ENCODE results near the gene NOX5.
"Not testable (repeated sequence)": the region's sequence is repeated elsewhere in the genome, so short reads cannot be mapped to it uniquely, and the experiment has no call there.

NOX5 gene

DNA sequence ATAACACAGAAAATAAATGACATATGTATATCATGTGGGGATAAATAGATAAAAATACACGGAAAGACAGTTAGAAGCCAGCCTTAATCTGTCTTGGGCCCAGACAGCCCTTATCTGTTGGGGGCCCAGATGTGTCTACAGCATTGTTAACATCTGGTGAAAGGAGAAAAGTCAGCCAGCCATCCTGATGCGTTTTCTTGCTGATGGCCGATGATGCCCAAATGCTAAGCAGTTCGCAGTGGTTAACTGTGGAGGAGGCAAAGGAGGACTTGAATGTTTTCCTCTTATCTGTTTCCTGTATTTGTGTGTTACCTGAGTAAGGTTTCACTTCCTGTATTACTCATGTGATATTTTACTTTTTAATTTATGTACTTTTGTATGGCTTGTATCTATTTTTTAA lies 46.2 kb downstream of the NOX5 start:
- DNase-seq, result no peak

DNA sequence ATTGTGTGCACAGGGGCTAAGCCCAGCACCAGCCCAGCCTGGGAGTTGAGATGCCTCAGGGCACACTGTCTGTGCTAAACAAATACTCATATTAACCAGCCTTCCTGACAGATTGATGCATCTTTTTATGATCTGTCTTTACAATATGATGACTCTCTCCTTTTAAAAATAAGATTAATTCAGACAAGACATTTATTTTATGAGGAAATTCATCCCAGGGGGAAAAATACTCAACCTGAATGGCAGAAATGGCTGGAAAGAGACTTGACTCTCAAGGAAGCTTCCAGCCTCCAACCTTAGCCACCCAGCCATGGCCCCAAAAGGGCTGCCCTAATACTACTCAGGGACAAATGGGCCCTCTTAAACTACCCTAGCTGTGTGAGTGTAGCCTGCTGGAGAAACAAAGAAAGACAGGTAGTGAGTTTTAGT lies 46.9 kb downstream of the NOX5 start:
- no peak for DNase-seq

DNA sequence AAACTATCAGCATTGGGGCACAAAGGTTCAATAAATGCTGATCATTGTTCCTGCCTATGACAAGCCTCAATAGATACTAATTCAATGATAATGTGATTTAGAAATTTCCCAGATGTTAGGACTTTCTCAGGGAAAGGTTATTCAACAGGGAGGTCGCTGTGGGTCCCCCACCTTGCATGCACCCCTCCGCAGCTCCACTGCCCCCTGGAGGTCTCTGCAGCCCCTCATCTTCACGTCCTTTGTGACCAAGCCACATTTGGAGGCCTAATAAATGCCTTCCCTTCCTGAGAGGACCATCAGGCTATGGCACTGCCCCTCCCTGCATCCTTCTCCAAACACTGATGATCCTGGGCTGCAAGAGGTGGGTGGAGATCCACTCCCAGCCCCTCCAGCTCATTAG lies 50.2 kb downstream of the NOX5 start:
- DNase-seq, result no peak

DNA sequence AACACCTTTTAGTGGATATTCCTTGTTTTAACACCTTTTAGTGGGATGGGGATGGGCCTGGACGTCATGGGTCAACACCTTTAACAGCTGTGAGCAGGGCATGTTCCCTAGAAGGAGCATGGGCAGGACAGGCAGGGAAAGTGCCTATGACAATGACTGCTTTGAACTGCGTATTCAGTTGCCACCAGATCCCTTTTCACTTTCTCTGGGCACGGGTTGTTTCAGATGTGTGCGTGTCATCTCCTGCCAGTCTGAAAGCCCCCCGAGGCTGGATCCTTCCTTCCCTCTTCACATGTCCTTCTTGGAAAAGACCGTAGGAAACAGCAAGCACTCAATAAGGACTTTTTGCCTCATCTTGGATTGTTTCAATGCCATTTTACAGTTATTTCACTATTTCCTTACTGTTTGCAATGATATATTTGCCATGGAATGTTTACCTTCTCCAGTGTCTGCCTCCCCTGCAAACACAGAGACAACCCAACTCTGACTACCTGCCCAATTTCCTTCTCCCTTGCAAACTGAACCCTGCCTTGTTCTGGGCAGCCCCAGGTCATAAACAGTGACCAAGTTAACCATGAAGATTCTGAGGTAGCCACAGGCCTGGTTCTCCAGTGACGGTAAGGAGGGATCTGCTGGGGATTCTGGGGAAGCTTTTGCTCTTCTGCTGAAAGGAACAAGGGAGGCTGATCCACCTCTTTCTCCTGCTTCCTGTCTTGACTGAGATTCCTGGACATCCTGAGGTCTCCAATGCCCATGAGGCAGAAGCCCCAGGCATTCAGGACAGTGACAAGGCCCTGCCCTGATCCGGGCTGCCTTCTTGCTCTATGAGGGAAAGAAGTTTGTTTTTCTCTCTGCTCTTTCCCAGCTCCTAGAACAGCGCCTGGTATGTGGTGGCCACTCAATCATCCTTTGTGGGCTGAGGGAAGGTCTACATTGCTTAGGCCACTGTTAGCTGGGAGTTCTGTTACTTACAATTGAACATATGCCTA lies 51.8 kb downstream of the NOX5 start:
- DNase-seq, result no peak

DNA sequence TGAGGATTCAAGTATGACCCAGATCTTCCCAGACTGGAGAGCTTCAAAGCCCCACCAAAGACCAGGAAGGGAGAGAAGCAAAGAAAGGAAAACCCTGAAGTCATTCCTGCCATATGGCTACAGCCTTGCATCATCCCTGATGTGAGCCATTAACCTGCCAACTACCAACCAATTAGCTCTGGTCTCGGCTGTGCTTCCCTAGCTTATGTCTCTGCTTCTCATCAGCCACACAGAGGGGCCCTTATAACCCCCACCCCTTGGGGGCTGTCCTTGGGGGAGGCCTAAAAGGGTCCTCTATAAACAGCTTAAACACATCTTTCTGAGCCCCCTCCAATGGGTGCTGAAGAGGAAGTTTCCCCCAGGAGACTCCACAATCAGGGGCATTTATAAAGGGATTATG lies 52.8 kb downstream of the NOX5 start:
- no peak for DNase-seq

DNA sequence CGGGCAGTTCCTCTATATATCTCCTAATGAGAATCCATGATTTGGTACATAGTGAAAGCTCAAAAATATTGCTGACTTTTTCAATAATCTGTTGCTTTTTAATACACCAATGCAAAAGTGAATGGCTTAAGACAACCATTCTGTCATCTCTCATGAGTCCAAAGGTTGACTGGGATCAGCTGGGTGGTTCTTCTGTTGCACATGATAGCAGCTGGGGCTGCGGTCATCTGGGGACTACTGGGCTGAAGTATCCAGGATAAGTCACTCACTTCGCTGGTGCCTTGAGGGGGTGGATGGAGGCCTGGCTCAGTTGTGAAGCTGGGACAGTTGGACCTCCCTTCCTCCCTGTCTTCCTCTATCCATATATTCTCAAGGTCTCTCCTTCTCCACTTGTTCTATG lies 53.7 kb downstream of the NOX5 start:
- DNase-seq, result no peak

DNA sequence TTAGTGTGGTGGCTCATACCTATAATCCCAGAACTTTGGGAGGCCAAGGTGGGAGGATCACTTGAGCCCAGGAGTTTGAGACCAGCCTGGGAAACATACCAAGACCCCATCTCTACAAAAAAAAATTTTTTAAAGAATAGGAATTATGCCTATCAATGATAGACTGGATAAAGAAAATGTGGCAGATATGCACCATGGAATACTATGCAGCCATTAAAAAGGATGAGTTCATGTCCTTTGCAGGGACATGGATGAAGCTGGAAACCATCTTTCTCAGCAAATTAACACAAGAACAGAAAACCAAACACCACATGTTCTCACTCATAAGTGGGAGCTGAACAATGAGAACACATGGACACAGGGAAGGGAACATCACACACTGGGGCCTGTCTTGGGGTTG lies 54.8 kb downstream of the NOX5 start:
- not testable (repeated sequence) for DNase-seq

DNA sequence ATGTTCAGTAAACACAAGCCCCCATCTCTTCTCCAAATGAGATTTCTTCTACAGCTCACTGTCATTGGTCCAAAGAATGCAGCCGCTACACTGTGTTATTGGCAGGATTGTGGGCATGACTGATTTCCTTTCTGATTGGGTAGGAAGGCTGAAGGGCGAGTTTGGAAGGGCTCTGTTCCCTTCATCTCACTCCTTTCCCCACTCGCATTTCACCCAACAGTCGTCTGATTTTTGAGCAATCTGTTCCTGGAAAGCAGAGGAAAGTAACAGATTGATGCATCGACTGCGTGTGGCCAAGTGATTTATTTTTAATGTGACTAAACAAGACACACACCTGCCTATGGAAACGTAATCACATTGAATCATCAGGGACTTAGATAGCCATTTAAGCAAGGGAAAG lies 55.5 kb downstream of the NOX5 start:
- no peak for DNase-seq

DNA sequence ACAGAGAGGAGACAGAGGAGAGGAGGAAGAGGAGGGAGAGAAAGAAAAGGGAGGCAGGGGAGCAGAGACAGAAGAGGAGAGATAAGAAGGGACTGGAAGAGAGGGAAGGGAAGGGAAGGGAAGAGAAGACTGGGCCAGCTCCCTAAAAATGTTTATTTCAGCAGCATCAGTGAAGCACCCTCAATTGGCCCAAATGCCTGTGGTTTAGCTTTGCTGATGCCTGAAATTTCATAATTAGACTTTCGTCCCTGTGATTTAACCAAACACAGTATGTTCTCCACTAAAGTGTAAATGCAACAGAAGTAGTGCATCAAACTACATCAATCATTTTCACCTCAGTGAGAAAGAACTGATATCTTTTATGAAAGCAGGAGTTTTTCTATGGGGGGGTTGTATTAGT lies 55.9 kb downstream of the NOX5 start:
- DNase-seq, result no peak

DNA sequence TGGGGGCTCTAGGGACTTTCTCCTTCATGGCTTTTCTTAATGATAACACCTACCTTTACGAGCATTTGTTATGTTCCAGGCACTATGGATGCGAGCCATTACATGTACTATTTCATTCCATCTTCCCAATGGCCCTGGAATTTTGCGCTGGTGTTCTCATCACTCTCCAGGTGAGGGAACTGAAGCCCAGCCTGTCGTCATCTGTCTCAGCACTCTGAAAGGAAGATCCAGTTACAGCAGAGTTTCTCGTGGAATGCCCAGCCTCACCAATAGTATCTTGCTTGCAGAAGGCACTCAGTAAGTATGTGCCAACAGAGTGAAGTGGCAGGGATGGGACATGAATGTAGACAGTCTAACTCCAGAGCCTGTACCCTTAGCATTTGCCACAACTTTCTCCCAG lies 56.8 kb downstream of the NOX5 start:
- DNase-seq, result no peak

DNA sequence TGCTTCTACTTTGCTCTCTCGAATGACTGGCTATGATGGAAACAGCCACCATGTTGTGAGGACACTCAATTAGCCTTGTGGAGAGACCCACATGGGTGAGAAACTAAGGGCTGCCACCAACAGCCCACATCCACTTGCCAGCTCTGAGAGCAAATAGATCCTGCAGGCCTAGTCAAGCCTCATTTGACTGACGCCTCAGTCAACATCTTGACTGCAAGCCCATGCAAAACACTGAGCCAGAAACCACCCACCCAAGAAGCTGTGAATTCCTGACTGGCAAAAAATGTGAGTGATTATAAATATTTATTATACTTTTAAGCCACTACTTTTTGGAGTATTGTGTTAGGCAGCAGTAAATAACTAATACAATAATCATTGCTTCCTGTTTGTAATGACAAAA lies 58.4 kb downstream of the NOX5 start:
- DNase-seq, result no peak

DNA sequence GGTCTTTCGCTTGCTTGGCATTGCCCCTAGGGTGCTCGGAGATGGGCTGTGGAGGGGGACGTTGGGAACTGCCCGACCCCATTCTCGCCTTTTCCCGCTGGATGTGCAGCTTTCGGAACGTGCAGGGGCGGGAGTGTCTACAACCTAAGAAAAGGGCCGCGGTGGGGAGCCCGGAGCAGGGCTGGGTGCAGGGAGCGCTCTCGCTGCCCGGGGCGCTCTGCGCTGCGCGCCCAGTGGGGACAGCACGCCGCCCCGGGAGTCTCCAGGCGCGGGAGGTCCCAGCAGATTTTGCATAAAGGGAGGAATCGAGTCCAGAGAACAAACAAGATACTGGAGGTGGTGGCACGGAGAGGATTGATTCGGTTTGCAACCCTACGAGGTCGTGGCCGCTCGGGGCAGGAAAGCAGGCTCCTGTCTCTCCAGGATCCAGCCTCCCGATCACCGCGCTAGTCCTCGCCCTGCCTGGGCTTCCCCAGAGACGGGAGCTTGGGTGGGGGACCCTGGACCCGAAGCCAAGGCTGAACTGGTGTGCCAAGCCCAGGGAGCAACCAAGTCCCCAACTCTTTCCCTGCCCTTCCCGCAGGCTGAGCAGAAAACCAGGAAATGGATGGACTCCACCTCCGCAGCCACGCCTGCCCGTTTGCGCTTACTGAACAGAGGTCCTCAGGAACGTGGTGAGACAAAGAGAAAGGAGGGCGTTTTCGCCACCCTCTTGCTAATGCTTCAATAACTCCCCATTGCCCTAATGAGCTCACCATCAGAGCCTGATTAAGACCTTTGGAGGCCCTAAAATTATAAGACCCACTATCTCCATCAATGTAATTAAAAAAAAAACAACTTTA lies 59.7 kb downstream of the NOX5 start:
- DNase-seq, result no peak

DNA sequence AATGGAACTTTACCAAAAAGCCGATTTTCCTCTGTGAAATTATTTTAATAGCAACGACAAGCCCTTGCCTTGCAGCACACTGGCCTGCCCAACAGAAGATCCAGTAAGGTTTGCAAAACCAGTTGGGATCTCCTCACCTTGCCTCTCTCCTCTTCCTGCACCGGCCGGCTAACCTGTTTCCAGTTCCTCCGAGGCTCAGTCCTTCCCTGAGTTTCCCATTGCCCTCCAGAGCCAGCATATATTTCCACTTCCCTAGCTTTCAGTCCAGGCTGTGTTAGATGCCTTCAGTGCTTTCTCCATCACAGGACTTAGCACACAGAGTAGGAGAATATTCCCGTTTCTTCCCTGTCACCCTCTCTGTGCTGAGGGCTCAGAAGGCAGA lies 60.3 kb downstream of the NOX5 start:
- no peak for DNase-seq

DNA sequence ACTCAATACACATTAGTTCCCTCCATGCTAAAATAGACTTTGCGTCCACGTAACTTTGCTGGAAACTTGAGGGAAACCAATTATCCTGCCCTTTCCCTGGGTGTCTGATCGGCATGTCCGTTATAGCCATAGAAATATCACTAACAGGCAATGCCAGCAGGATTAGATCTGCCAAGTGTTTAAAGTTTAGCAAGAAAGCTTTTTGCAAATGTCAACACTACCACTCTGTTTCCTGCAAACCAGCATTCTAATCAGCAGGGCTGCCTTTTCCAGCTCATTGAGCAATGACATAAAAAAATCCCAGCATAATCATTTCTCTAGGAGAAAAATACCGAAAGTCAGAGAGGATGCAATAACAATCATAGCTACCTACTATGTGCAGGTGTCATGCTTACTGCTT lies 60.9 kb downstream of the NOX5 start:
- no peak for DNase-seq

DNA sequence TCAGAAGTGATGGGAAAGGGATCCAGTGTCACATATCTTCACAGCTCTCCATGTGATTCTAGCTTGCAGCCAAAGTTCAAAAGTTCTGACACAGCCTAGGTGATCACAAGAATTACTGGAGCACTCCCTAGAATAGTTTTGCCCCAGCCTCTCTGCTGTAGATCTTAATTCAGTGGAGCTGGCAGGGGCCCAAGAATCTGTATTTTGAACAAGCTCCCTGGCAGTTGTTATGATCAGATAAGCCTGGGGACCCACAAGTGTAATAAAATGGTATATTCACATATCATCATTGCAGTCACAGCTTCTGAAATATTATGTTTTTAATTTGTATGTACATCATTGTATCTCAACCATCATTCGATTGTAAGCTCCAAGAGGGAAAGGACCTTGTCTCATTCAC lies 62.3 kb downstream of the NOX5 start:
- DNase-seq, result no peak

DNA sequence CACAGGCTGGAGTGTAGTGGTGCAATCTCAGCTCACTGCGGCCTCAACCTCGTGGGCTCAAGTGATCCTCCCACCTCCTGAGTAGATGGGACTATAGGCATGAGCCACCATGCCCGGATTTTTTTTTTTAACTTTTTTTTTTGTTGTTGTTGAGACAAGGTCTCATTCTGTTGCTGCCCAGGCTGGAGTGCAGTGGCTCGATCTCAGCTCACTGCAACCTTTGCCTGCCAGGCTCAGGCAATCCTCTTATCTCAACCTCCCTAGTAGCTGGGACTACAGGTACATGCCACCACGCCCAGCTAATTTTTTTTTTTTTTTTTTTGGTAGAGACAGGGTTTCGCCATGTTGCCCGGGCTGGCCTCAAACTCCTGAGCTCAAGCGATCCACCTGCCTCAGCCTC lies 64.1 kb downstream of the NOX5 start:
- no peak for DNase-seq

DNA sequence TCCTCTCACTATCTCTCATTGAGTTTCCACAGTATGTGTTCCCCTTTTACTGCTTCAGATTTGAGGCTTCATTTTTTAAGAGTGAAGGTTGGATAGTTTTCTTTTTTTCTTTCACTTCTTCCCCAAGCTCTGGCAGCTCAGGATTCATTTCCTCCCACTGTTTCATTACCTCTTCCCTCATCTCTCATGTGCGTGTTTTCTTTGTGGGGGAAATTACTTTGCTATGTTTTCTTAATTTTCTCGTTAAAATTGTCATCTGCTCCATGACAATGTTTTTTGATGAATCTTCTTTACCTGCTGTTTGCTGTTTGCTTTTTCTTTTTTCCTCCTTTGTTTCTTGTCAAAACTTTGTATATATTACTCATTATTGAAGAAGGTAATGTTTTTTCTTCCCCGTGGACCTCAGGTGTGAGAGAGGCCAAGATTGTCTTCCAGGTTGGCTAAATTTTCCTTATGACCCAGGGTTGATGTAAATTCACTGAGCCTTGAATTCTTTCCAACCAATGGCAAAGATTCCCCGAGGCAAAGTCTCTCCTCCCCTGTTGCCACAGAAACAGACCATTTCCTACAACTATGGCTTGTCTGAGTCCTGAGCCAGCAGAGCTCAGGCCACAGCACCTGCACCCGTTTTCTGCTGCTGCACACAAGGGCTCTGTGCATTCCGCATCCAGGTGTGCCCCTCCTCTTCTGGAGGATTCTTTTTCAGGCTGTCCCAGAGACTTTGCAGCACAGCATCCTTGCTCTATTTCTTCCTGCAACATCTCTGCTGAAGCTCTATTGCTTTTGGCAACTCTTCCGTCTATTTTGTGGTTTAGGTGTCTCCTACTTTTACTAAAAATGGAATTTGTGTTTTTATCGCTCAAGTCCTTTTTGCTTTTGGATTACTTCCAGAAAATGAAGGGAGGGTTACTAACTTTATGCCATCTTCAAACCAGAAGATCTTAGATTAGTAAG lies 66.1 kb downstream of the NOX5 start:
- no peak for DNase-seq

DNA sequence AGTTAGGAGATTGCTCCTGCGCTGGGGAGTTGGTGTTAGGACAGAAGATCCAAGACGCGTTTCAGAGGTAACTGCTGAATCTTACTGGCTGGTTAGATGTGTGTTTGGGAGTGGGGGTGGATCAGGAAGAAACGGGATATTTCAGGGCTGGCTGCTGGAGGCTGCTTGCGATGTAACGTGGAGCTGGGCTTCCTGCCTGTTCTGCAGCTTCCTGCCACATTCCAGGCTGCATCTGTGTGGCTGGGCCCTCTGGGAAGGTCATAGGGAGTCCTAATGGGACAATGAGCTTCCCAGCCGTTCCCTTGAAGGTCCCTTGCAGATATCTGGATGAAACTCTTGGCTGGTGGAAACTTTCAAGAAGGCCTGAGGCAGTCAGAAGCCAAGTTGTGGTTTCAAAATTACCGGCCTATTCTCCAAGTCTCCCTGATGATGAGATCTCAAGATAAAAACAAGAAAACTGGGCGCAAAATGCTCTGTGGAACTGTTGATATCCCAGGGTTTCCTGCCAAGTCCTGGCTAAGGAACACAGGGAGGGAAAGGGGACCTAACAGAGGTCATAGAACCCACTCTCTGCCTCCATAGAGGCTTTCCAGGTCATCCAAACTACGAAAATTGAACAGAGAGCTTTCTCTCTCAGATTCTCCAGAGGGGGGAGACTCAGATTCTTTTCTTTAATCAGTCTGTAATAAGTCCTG lies 67.0 kb downstream of the NOX5 start:
- DNase-seq, result no peak

DNA sequence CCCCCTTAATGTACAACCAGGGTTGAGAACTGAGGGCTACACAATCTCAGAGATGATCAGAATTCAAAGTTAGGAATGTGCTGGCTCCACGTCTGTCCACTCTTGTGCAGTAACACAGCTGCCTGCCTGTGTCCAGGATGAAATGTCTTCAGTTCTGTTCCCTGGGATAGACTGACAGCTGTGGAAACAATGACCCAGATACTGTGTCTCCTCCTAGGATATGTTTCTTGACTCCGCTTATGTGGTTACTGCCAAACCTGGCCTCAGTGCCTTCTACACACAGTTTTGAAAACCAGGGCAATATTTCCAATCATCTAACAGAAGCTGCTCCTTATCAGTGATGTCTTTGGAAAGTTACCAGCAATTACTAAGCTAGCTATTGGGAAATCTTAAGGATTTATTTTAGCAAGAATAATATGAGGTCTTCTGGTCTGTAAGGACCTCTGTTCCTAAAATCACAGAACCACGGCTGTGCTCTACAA lies 67.6 kb downstream of the NOX5 start:
- no peak for DNase-seq

DNA sequence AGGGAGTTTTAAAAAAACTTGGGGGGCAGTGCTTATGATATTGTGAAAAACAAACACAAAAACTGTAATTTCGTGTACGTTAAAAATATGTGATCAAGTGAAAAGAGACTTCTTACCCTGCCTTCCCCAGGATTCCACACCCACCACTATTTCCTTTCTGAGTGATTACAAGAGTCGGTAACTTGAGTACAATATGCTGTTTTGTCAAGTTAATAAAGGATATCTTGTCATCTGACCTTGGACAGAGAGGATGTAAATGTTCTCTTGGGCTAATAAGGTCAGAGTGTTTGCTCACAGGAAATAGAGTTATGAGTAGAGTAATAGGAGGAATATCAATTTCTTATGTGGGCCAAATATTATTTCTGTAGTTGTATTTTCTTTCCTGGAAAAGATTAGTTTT lies 68.1 kb downstream of the NOX5 start:
- DNase-seq, result no peak

DNA sequence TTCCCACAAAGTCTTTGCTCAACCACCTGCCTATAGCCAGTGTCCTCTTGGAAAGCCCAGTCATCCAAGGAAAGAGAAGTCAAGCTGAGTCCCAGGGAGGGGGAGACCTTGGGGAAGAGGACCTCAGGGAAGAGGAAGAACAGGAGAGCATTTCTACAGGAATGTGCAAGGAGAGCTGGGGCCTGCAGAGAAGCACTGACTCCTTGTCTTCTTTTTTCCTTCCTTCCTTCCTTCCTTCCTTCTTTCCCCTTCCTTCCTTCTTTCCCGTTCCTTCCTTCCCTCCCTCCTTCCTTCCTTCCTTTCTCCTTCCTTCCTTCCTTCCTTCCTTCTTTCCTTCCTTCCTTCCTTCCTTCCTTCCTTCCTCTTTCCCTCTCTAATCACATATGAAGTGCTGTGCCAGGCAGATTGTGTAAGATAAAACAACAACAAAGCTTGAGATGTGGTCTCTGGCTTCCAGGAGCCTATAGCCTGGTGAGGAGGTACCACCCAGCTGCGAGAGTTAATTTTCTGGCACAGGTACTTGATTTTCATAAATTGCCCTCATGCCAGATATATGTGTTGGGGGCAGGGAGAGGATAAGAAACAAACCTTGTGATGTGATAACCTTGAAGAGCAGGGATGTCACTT lies 70.0 kb downstream of the NOX5 start:
- no peak for DNase-seq

Data from Kasumi-1 (cell line).